ENCODE data around the gene PCID2.
"Not testable (repeated sequence)": the region's sequence is repeated elsewhere in the genome, so short reads cannot be mapped to it uniquely, and the experiment has no call there.

PCID2 gene

GRCh38 chr13:113168211-113168610 is 40.3 kb downstream of the PCID2 start:
- H3K27ac ChIP-seq, result no peak overlapping the region
- TF ChIP-seq ZFX (IDR thresholded peaks at IDR 0.05), result no peak
- no peak for TF ChIP-seq CTCF (conservative IDR thresholded peaks at IDR 0.05)

- no peak for TF ChIP-seq ZFX (IDR thresholded peaks at IDR 0.05)
- no peak for TF ChIP-seq CTCF (conservative IDR thresholded peaks at IDR 0.05)
- no peak overlapping the region for H3K27ac ChIP-seq
Measured at GRCh38 chr13:113167575-113167974, 40.9 kb downstream of the PCID2 start.

- no peak overlapping the region for H3K27ac ChIP-seq
- no peak for TF ChIP-seq ZFX (IDR thresholded peaks at IDR 0.05)
- TF ChIP-seq CTCF (conservative IDR thresholded peaks at IDR 0.05), result no peak
Measured at GRCh38 chr13:113167155-113167554, 41.3 kb downstream of the PCID2 start.

- H3K27ac ChIP-seq, result no peak overlapping the region
- no peak for TF ChIP-seq CTCF (conservative IDR thresholded peaks at IDR 0.05)
Measured at GRCh38 chr13:113166681-113167080, 41.8 kb downstream of the PCID2 start.

DNA sequence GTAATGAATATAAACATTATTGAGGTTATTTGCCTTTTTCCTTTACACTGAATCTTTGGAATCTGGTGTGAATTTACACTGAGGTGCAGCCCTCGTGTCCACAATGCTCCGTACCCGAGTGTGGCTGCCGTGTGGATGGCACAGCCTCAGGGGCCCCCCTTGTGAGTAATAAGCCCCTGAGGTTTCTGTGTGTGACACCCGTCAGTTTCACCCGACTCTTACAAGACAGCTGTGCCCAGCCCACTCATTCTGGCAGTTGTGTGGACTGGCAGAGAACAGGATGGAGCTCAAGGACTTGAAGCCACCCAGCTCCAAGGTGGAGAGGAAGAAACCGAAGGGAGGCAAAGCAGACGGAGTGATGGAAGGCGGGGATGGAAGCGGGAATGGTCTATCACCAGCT is 42.2 kb downstream of the PCID2 start:
- TF ChIP-seq CTCF (conservative IDR thresholded peaks at IDR 0.05) (no peak), ZFX (IDR thresholded peaks at IDR 0.05) (no peak)
- H3K27ac ChIP-seq, result no peak overlapping the region

DNA sequence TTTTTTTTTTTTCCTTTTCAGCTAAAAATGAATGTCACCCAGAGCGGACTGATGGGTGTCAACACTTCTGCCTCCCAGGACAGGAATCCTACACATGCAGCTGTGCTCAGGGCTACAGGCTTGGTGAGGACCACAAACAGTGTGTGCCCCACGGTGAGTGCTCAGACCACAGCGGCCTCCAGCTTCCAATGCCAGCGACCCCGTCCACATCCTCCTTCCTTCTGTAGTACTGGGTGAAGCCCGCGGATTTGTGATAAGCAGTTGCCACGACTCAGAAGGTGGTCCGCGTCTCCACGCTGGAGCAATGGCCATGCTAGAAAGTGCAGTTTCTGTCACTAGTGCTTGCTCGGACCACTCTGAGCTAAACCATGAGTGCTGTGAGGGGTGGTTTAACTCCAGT is 44.0 kb downstream of the PCID2 start:
- TF ChIP-seq CTCF (conservative IDR thresholded peaks at IDR 0.05), result no peak

DNA sequence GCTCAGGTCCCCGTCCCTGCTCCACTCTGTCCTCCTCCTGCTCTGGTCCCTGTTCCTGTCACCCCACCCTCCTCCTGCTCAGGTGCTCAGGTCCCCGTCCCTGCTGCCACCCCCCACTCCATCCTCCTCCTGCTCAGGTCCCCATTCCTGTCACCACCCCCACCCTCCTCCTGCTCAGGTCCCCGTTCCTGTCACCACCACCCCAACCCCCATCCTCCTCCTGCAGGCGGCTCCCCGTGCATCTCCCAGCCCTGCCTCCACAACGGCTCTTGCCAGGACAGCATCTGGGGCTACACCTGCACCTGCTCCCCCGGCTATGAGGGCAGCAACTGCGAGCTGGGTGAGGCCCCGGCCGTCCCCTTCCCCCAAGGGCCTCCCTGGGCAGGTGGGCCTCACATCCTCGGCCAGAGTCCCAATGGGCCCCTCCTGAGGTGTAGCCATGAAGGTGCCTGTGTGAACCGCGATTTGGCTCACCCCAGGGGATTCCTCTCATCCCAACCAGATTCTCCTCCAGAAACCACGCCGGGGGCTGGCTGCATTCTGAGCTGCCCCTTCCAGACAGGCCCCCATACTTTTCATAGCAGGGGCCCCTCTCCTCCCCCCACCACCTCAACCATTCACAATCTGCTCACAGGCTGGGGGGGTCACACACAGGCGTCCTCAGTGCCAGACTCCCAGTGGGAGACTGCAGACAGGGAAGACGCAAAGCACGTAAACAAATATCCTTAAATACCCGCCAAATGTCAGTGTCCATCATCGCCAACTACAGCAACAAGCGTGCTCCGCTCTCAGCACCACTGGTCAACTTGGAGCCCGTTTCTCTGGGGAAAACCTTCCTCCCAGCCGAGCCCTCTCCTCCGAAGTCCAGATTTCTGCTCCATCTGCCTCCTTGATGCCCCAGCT is 45.4 kb downstream of the PCID2 start:
- TF ChIP-seq CTCF (conservative IDR thresholded peaks at IDR 0.05) (no peak), ZFX (IDR thresholded peaks at IDR 0.05) (no peak)
- no peak overlapping the region for H3K27ac ChIP-seq

More for the DNA sequence above, 44.0 kb downstream of the PCID2 start:
- H3K27ac ChIP-seq, result no peak overlapping the region

DNA sequence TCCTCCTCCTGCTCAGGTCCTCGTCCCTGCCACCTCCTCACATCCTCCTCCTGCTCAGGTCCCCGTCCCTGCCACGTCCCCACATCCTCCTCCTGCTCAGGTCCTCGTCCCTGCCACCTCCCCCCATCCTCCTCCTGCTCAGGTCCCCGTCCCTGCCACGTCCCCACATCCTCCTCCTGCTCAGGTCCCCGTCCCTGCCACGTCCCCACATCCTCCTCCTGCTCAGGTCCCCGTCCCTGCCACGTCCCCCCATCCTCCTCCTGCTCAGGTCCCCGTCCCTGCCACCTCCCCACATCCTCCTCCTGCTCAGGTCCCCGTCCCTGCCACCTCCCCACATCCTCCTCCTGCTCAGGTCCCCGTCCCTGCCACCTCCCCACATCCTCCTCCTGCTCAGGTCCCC is 46.5 kb downstream of the PCID2 start:
- not testable (repeated sequence) for H3K27ac ChIP-seq
